Measurements from ENCODE around the gene CELF6.

CELF6 gene

GRCh38 chr15:72319985-72320671 lies at the start of gene CELF6:
TSS of gene CELF6 (minus strand) at chr15:72320157. CDS start at chr15:72319874, 283 bp downstream.
- peak; percentile 74 for DNase-seq (ENCODE audit: low read depth)

GRCh38 chr15:72368899-72369298 lies 48.9 kb upstream of the CELF6 start:
- DNase-seq (ENCODE audit: low read depth) = no peak

DNA sequence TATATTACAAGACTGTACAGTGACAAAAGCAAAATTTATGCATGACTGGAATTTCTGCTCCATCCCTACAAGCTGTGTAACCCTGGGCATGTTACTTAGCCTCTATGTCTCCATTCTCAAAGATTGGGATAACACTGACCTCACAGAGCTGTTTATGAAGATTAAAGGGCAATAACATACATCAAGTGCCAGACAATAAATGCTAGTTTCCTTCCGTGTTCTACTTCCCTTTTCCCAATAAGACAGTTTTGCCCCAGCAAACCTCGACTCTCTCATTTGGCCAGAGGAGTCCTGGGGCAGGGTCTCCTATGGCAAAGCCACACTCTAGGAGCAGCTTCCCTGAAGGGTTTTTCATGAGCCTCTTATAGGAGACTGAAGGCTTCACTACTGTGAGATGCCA lies 48.4 kb upstream of the CELF6 start:
- no peak for DNase-seq (ENCODE audit: low read depth)

DNA sequence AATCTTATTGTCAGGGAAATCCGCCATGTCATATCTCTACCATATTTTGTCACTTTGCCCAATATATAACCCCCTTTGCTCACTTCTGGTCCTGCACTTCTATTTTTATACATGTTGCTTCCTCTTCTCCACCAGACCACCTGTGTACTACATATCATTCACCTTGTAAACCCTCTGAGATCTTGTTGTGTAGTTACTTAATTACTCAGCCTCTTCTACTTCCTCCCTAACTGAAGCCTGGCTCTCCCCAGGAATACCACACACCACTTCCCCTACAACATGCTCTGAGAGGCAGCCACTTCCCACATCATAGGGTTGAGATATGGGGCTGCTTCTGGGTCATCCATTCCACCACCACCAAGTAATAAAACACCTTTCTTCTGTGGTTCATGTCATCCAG lies 45.9 kb upstream of the CELF6 start:
- DNase-seq (ENCODE audit: low read depth) = no peak

- no peak for DNase-seq (ENCODE audit: low read depth)
Measured at GRCh38 chr15:72361176-72361575, 41.2 kb upstream of the CELF6 start.

- DNase-seq (ENCODE audit: low read depth) = no peak
Measured at GRCh38 chr15:72358650-72359171, 38.8 kb upstream of the CELF6 start.

- DNase-seq (ENCODE audit: low read depth) = no peak
Measured at GRCh38 chr15:72358121-72358520, 38.2 kb upstream of the CELF6 start.

DNA sequence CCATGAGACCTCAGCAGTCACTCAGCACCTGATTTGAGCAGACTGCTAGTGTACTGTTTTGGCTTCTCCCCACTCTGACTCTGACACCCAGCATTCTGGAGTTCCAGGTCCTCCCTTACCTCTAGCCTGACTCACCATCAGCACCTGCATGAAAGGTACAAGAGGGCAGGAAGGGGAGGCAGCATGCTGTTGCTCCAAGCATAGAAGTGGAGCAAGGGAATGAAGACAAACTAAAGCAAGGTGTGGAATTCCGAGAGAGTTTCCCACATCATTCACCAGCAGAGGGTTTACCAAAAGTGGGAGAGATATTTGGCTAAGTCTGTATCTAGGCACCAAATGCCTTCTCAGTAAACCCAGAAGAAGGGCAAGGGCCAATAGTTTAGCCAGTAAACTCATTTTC lies 34.5 kb upstream of the CELF6 start:
- no peak for DNase-seq (ENCODE audit: low read depth)

DNA sequence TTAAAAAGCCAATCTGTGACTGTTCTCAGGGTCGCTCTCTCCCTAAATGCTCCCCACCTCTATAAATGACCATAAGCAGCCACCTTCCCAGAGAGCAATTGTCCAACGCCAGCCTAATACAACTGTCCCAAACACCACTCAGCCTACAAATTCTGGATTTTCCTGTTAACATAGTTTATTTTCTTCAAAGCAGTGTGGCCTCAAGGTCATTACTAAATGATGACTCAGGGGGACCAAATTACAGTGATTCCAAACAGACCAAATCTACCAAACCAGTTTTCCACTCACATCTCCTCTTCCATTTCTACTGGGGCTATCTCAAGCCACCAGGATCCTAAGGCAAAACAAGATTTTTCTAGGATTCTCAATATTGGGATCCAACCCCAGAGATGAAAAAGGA lies 33.3 kb upstream of the CELF6 start:
- DNase-seq (ENCODE audit: low read depth) = no peak

DNA sequence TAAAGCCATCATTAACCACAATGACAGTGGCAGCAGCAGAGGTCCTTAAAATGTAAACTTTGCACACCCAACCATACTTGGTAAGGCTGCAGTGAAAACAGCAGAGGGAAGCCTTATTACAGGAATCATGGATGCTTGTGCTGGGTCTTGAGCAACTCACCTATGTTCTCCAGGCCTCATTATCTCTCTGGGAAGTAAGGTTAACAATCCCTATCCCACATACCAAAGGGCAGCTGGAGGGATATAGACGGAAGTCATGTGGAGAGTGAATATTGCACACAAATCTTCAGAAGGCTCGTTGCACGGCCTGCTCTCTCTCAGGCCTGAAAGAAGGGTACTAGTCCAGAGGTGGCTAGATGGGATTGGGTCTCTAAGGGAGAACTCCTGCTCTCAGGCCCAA lies 25.8 kb upstream of the CELF6 start:
- no peak for DNase-seq (ENCODE audit: low read depth)

DNA sequence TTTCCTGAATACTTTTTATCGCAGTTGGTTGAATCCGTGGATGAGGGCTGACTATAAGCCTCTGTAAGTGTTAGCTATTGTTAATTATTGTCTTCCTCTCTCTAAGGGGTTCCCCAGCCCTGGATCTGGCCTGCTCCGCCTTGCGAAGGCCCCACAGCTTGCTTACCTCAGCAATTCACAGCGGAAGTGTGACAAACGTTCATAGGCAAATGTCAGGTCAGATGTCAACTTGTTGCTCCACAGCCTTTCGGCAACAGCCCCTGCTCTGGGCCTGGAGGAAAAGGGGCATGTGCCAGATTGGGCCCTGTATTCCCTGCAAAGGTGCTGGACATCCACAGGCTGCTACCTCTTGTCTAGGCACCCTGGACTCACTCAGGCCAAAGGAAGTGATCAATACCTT lies 25.3 kb upstream of the CELF6 start:
- no peak for DNase-seq (ENCODE audit: low read depth)

GRCh38 chr15:72344602-72345001 lies 24.6 kb upstream of the CELF6 start:
- no peak for DNase-seq (ENCODE audit: low read depth)

GRCh38 chr15:72342385-72342784 lies 22.4 kb upstream of the CELF6 start:
- DNase-seq (ENCODE audit: low read depth) = peak; percentile 9

DNA sequence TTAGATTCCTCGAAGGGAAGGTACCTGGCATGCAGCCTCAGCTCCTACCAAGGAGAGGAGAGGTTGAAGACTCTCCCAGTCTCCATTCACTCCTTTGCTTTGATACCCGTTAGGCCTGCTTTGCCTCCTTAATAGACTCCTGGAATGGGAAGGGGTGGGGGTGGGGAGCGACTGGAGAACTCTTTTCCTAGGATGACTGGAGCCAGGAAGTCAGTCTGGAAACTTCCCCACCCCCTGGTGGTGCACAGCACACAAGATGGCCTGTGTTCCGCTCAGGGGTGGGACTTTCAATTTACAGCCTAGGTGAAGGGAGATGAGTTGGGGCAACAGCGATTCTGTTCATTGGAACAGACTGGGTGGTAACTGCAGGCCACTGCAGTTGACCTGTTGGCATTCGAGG lies 21.4 kb upstream of the CELF6 start:
- DNase-seq (ENCODE audit: low read depth) = no peak

- DNase-seq (ENCODE audit: low read depth) = no peak
Measured at GRCh38 chr15:72340366-72340765, 20.4 kb upstream of the CELF6 start.

- no peak for DNase-seq (ENCODE audit: low read depth)
Measured at GRCh38 chr15:72339777-72340177, 19.8 kb upstream of the CELF6 start.

DNA sequence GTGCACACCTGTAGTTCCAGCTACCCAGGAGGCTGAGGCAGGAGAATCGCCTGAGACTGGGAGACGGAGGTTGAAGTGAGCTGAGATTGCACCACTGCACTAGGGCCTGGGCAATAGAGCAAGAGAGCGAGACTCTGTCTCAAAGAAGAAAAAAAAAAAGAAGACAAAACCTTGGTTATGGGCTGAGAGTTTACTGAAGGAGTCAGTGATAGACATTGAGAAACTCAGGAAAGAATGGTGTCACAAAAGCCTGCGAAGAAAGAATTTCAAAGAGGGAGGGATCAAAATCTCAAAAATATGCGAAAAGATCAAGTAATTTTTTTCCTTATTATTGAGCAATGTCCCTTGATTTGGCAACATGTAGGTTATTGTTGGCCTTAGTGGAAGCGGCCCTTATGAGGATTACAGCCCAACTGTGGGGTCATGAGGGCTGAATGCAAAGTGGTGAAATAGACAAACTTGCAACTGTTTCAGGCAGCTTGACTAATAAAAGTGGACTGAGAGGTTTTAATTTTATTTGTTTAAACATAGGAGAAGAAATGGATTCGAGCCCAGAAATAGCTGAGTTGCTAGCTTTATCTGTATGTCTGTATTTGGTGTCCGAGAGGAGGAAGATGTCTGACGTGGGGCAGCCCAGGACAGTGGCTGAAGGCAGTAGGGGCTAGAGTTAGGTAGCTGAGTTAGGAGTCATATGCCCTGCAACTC lies 18.8 kb upstream of the CELF6 start:
- no peak for DNase-seq (ENCODE audit: low read depth)

GRCh38 chr15:72338148-72338547 lies 18.2 kb upstream of the CELF6 start:
- DNase-seq (ENCODE audit: low read depth) = no peak

GRCh38 chr15:72334842-72335241 lies 14.9 kb upstream of the CELF6 start:
- no peak for DNase-seq (ENCODE audit: low read depth)

DNA sequence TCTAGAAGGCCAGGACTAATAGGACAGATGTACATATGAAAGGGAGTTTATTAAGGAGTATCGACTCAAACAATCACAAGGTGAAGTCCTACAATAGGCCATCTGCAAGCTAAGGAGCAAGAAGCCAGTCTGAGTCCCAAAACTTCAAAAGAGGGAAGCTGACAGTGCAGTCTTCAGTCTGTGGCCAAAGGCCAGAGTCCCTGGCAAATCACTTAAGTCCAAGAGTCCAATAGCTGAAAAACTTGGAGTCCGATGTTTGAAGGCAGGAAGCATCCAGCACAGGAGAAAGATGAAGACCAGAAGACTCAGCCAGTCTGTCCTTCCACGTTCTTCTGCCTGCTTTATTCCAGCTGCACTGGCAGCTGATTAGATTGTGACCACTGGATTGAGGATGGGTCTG lies 11.1 kb upstream of the CELF6 start:
- no peak for DNase-seq (ENCODE audit: low read depth)

DNA sequence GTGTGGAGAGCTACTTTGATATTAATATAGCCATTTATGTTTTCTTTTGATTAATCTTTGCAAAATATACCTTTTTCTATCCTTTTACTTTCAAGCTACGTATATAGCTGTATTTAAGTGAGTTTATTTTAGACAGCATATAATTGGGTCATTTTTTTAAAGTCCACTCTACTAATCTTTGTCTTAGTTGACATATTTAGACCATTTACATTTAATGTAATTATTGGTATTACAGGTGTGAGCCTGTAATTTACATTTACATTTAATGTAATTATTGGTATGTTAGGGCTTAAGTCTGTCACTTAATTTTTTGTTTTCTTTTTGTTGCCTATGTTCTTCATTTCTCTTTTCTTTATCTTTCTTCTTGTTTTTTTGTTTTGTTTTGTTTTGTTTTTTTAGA lies 3.8 kb upstream of the CELF6 start:
- no peak for DNase-seq (ENCODE audit: low read depth)

DNA sequence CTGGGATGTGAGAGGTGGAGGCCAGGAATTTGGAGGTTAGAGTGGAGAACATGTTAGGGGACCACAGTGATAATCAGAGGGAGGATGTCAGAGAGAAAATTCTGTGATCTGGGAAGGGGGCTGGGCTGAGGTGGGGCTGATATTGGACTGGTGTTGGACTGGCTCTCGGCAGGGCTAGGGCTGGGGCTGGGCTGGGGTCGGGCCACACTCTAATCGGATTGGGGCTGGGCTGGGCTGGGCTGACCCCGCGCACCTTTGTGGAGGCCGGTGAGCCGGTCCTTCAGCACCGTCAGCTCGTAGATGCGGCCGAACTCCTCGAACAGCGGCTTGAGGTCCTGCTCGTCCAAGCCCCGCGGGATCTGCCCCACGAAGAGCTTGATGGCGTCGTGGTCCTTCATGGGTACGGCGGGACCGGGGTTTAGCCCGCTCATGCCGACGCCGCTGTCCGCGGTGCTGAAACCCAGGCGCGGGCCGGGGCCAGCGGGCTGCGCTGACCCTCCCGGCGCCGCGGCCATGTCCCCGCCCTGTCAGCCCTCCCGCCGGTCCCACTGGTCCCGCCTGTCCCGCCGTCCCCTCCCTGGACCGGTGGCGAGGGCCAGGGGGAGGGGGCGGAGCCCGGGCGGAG lies 485 bp downstream of the CELF6 start:
- no peak for DNase-seq (ENCODE audit: low read depth)

DNA sequence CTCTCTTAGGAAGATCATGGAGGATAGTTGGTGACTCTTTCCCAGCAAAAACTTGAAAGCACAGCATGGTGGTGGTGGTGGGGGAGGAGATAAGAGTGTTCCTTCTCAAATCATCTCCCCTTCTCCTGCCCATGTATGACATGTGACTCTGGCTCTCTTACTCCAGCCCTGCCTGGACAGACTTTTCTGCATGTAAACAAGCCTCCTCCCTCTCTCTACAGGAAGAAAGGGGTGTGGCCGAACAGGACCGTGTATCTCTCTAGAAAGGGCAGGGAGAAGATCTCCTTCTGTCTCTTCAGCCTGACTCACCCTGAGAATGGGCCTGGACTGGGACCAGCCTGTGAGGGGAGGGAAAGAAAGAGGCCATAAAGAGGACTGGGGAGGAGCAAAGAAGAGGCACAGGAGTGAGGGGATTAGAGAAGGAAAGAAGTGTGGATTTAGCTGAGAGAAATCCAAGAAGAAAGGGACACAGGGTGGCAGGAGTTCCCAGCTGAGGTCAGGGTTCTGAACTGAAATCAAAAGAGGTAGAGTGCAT lies 1.5 kb downstream of the CELF6 start:
- DNase-seq (ENCODE audit: low read depth) = no peak
